Lower leg skin (tissue), 3 donors: ENCODE results near the gene CDKAL1.

Source experiments
- POLR2A ChIP-seq, 2 donors: fragments of 450-650 bp; IDR thresholded peaks; one replicate each; pipeline ENCODE4 v1.6.1; 2016 to 2017; ENCODE audit warnings: antibody characterized with exemption in 2 of 2, mild to moderate bottlenecking in 1 of 2, moderate library complexity in 1 of 2
- TF ChIP-seq, protein P1 (sequence below), 3 donors: fragments of 450-650 bp; IDR thresholded peaks; one replicate each; pipeline ENCODE4 v1.5.1; 2016; ENCODE audit warnings: antibody characterized with exemption in 3 of 3, mild to moderate bottlenecking in 3 of 3, moderate library complexity in 2 of 3

DNA sequence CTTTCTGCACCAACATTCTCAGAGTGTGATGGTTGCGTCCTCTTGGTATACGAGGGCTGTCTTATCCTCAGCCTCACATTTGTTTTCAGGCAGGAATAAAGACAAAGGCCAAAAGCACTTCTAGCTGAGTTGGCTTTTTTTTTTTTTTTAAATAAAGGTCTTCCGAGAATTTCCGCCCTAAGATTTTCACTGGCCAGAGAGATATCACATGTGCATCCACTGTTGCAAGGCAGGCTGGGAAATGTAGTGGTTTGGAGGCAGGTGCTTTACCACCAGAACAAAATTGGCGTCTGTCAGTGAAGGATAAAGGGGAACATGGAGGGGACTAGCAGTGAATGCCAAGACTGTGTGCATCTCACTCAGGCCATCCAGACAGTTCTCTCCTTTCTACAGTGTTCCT is 724.4 kb downstream of the CDKAL1 start:
- TF ChIP-seq, protein P1, sequence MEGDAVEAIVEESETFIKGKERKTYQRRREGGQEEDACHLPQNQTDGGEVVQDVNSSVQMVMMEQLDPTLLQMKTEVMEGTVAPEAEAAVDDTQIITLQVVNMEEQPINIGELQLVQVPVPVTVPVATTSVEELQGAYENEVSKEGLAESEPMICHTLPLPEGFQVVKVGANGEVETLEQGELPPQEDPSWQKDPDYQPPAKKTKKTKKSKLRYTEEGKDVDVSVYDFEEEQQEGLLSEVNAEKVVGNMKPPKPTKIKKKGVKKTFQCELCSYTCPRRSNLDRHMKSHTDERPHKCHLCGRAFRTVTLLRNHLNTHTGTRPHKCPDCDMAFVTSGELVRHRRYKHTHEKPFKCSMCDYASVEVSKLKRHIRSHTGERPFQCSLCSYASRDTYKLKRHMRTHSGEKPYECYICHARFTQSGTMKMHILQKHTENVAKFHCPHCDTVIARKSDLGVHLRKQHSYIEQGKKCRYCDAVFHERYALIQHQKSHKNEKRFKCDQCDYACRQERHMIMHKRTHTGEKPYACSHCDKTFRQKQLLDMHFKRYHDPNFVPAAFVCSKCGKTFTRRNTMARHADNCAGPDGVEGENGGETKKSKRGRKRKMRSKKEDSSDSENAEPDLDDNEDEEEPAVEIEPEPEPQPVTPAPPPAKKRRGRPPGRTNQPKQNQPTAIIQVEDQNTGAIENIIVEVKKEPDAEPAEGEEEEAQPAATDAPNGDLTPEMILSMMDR (IDR thresholded peaks at IDR 0.05): no peak
- no peak for TF ChIP-seq POLR2A (IDR thresholded peaks at IDR 0.05)
